ENCODE measurements around the gene TMEM42.

The TMEM42 gene

GRCh38 chr3:44887101-44887500 is 25.4 kb downstream of the TMEM42 start:
- H3K4me3 ChIP-seq, result no peak overlapping the region
- H3K27ac ChIP-seq, result no peak overlapping the region
- no peak for DNase-seq (ENCODE audit: low spot score)
- TF ChIP-seq CTCF (IDR thresholded peaks at IDR 0.05), result no peak

- no peak for TF ChIP-seq CTCF (IDR thresholded peaks at IDR 0.05)
- Histone ChIP-seq H3K4me3 (no peak overlapping the region), H3K27ac (no peak overlapping the region)
- no peak for DNase-seq (ENCODE audit: low spot score)
Measured at GRCh38 chr3:44890258-44890657, 28.5 kb downstream of the TMEM42 start.

GRCh38 chr3:44890852-44891251 is 29.1 kb downstream of the TMEM42 start:
- no peak for DNase-seq (ENCODE audit: low spot score)
- no peak for TF ChIP-seq CTCF (IDR thresholded peaks at IDR 0.05)
- H3K4me3 ChIP-seq, result no peak overlapping the region
- H3K27ac ChIP-seq, result no peak overlapping the region

GRCh38 chr3:44892689-44893088 is 31.0 kb downstream of the TMEM42 start:
- Histone ChIP-seq H3K4me3 (no peak overlapping the region), H3K27ac (no peak overlapping the region)
- no peak for TF ChIP-seq CTCF (IDR thresholded peaks at IDR 0.05)
- no peak for DNase-seq (ENCODE audit: low spot score)

- H3K4me3 ChIP-seq, result no peak overlapping the region
- no peak for TF ChIP-seq CTCF (IDR thresholded peaks at IDR 0.05)
- H3K27ac ChIP-seq, result no peak overlapping the region
- DNase-seq (ENCODE audit: low spot score), result no peak
Measured at GRCh38 chr3:44893097-44893496, 31.4 kb downstream of the TMEM42 start.

- no peak for DNase-seq (ENCODE audit: low spot score)
- TF ChIP-seq CTCF (IDR thresholded peaks at IDR 0.05), result no peak
- no peak overlapping the region for H3K27ac ChIP-seq
- H3K4me3 ChIP-seq, result no peak overlapping the region
Measured at GRCh38 chr3:44894485-44894884, 32.8 kb downstream of the TMEM42 start.

- H3K4me3 ChIP-seq, result no peak overlapping the region
- TF ChIP-seq CTCF (IDR thresholded peaks at IDR 0.05), result no peak
- H3K27ac ChIP-seq, result no peak overlapping the region
- no peak for DNase-seq (ENCODE audit: low spot score)
Measured at GRCh38 chr3:44896440-44896839, 34.7 kb downstream of the TMEM42 start.
